HEK293 (cell line): ENCODE data around the gene MMP15.

Experiments used
- CTCF ChIP-seq: fragments of 450-650 bp; formaldehyde crosslinking; IDR thresholded peaks from 2 replicates; pipeline ENCODE4 v1.5.1; 2016; ENCODE audit warnings: missing biosample characterization, missing genetic modification characterization
- REST ChIP-seq: fragments of 450-650 bp; formaldehyde crosslinking; IDR thresholded peaks from 2 replicates; pipeline ENCODE4 v1.5.1; 2016; ENCODE audit warnings: missing biosample characterization, missing genetic modification characterization
- ZBTB8A ChIP-seq: fragments of 450-650 bp; formaldehyde crosslinking; IDR thresholded peaks from 2 replicates; pipeline ENCODE4 v1.5.1; 2016; ENCODE audit warnings: missing biosample characterization, missing genetic modification characterization
- ZNF140 ChIP-seq: fragments of 450-650 bp; formaldehyde crosslinking; IDR thresholded peaks from 2 replicates; pipeline ENCODE4 v1.5.1; 2016; ENCODE audit warnings: missing biosample characterization, missing genetic modification characterization
- ZNF174 ChIP-seq: fragments of 450-650 bp; formaldehyde crosslinking; IDR thresholded peaks from 2 replicates; pipeline ENCODE4 v1.5.0; 2017; ENCODE audit warnings: missing biosample characterization, mild to moderate bottlenecking, missing genetic modification characterization
- ZNF202 ChIP-seq: fragments of 450-650 bp; formaldehyde crosslinking; IDR thresholded peaks from 2 replicates; pipeline ENCODE4 v1.5.1; 2016; ENCODE audit warnings: missing biosample characterization, missing genetic modification characterization, borderline replicate concordance
- ZNF23 ChIP-seq: fragments of 450-650 bp; formaldehyde crosslinking; IDR thresholded peaks from 2 replicates; pipeline ENCODE4 v1.5.1; 2016; ENCODE audit warnings: missing biosample characterization, missing genetic modification characterization, borderline replicate concordance
- ZNF274 ChIP-seq, 2 experiments: fragments of 200-500 bp in 1 of 2; fragments of 450-650 bp in 1 of 2; sonication (Bioruptor generic) in 1 of 2; formaldehyde crosslinking in 1 of 2; IDR thresholded peaks; 2 replicates each; pipeline versions ENCODE4 v1.5.1 to v1.6.1; 2014 to 2016; ENCODE audit warnings: borderline replicate concordance in 1 of 2, inconsistent platforms in 1 of 2, low read length in 1 of 2, missing biosample characterization in 1 of 2, missing genetic modification characterization in 1 of 2
- ZNF513 ChIP-seq: fragments of 450-650 bp; IDR thresholded peaks from 2 replicates; pipeline ENCODE4 v1.5.1; 2018; ENCODE audit warnings: missing biosample characterization, missing genetic modification characterization
- ZNF785 ChIP-seq: fragments of 450-650 bp; formaldehyde crosslinking; IDR thresholded peaks from 2 replicates; pipeline ENCODE4 v1.5.1; 2016; ENCODE audit warnings: missing biosample characterization, missing genetic modification characterization

- TF ChIP-seq ZNF140 (tag by site-specific recombination) (no peak), ZBTB8A (tag by site-specific recombination) (no peak), ZNF174 (no peak), ZNF274 (IDR thresholded peaks at IDR 0.05; ENCODE audit: low read length) (no peak), ZNF274 (tag by site-specific recombination; IDR thresholded peaks at IDR 0.05; ENCODE audit: borderline replicate concordance) (no peak), ZNF513 (tag by site-specific recombination) (no peak), ZNF23 (tag by site-specific recombination) (no peak), CTCF (tag by site-specific recombination) (no peak), ZNF202 (tag by site-specific recombination) (no peak), ZNF785 (tag by site-specific recombination) (no peak), REST (tag by site-specific recombination) (no peak)
These were observed 31.7 kb upstream of the MMP15 start for GRCh38 chr16:57993897-57994296.
